NB4 (cell line): ENCODE results near the gene EHMT1.
"Not testable (repeated sequence)": the region's sequence is repeated elsewhere in the genome, so short reads cannot be mapped to it uniquely, and the experiment has no call there.

ENCODE experiments used
- MYC ChIP-seq: IDR thresholded peaks from 2 replicates; pipeline ENCODE4 v1.6.1; 2011; ENCODE audit warnings: low read depth, low read length
- POLR2A ChIP-seq: IDR thresholded peaks from 2 replicates; pipeline ENCODE4 v1.6.1; 2011; ENCODE audit warnings: mild to moderate bottlenecking; ENCODE audit not compliant: insufficient read length; ENCODE audit errors: extremely low read depth
- TF ChIP-seq, protein P1 (sequence below): IDR thresholded peaks from one replicate; pipeline ENCODE4 v1.5.1; 2012; ENCODE audit warnings: low read depth, low read length
- TF ChIP-seq, protein P2 (sequence below): IDR thresholded peaks from 2 replicates; pipeline ENCODE4 v1.6.1; 2011; ENCODE audit warnings: low read depth, low read length

DNA sequence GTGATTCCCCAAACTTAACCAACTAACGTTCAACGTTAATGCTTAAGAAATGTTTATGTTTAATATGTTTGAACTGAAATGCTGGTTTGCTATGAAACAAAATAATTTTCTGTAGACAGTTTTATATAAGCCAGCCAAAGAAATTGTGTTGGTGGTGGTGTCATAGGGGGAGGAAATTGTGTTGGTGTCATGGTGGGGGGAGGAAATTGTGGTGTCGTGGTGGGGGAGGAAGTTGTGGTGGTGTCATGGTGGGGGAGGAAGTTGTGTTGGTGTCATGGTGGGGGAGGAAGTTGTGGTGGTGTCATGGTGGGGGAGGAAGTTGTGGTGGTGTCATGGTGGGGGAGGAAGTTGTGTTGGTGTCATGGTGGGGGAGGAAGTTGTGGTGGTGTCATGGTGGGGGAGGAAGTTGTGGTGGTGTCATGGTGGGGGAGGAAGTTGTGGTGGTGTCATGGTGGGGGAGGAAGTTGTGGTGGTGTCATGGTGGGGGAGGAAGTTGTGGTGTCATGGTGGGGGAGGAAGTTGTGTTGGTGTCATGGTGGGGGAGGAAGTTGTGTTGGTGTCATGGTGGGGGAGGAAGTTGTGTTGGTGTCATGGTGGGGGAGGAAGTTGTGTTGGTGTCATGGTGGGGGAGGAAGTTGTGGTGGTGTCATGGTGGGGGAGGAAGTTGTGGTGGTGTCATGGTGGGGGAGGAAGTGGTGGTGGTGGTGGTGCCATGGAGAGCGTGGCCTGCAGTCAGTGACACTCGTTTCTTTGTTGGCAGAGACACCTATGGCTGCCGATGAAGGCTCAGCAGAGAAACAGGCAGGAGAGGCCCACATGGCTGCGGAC is 97.3 kb downstream of the EHMT1 start:
- TF ChIP-seq, protein P1, sequence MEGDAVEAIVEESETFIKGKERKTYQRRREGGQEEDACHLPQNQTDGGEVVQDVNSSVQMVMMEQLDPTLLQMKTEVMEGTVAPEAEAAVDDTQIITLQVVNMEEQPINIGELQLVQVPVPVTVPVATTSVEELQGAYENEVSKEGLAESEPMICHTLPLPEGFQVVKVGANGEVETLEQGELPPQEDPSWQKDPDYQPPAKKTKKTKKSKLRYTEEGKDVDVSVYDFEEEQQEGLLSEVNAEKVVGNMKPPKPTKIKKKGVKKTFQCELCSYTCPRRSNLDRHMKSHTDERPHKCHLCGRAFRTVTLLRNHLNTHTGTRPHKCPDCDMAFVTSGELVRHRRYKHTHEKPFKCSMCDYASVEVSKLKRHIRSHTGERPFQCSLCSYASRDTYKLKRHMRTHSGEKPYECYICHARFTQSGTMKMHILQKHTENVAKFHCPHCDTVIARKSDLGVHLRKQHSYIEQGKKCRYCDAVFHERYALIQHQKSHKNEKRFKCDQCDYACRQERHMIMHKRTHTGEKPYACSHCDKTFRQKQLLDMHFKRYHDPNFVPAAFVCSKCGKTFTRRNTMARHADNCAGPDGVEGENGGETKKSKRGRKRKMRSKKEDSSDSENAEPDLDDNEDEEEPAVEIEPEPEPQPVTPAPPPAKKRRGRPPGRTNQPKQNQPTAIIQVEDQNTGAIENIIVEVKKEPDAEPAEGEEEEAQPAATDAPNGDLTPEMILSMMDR, result not testable (repeated sequence)
- TF ChIP-seq, protein P2, sequence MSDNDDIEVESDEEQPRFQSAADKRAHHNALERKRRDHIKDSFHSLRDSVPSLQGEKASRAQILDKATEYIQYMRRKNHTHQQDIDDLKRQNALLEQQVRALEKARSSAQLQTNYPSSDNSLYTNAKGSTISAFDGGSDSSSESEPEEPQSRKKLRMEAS, result not testable (repeated sequence)
- not testable (repeated sequence) for TF ChIP-seq POLR2A, MYC
